HUDEP-2 (cell line): ENCODE results near the gene CA4.
"Not testable (repeated sequence)": the region's sequence is repeated elsewhere in the genome, so short reads cannot be mapped to it uniquely, and the experiment has no call there.

Experiments used
- DNase-seq, 76 experiments: peaks; one replicate each; lab custom pipeline; 2025; ENCODE audit not compliant: unreplicated experiment in 76 of 76; lab: John Stamatoyannopoulos, UW

CA4 gene

DNA sequence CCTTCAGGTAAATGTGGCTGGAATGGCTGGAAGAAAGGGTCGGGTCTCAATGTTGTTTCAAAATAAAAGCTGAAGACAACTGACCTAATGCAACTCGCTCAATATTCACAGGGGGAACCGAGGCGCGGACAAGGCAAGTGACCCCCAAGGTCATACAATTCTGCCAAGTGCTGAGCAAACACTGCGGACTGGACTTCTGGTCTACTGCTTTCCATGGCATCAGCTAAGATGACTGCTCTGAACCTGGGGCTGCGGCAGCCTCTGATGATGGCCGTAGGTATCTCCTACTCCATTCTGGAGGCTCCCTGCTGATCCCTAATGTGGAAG is 21.9 kb downstream of the CA4 start:
- DNase-seq: no peak

DNA sequence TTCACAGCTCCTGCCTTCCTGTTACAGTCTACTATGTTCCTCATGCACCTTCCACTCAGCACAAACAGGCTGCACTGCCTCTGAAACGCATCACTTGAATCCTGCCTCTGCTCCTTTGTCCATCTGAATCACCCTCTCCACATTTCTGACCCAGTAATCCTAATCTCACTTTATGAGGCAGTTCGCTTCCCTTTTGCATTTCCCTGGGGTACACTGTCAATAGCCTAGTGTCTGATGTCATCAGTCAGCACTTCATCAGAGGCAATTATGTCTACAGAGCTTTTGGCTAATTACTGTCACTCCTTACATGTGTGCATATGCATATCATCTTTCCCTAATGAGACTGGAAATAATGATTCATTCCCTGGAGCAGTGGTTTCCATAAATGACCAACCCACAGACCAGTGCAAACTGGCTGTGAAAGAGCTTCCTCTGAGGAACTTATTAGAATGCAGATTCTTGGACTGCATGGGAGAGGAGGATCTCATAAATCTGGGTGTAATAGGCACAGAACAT is 23.6 kb downstream of the CA4 start:
- no peak for DNase-seq

GRCh38 chr17:60174035-60174434 is 24.3 kb downstream of the CA4 start:
- no peak for DNase-seq

GRCh38 chr17:60174767-60175166 is 25.0 kb downstream of the CA4 start:
- peak in 5 of 76 experiments; percentile 5 to 16 (median 11) for DNase-seq

GRCh38 chr17:60176763-60177162 is 27.0 kb downstream of the CA4 start:
- not testable (repeated sequence) for DNase-seq

DNA sequence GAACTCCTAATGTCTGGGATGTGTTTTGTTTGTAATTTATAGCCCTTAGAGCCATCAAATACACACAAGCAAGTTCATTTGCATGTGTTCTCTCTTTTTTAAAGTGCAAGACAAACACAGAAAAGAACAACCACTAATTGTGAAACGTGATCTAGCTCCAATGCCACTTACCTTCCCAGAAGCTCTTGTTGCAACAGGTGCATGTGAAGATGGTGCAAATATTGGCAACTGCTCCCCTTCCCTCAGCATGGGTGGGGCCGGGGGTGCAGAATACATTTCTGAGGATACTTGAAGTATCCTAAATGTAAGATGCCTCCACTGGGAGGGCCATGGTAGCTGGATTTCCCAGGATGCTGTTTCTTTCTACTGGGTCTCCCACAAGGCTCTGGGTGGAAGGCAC is 28.4 kb downstream of the CA4 start:
- not testable (repeated sequence) for DNase-seq

DNA sequence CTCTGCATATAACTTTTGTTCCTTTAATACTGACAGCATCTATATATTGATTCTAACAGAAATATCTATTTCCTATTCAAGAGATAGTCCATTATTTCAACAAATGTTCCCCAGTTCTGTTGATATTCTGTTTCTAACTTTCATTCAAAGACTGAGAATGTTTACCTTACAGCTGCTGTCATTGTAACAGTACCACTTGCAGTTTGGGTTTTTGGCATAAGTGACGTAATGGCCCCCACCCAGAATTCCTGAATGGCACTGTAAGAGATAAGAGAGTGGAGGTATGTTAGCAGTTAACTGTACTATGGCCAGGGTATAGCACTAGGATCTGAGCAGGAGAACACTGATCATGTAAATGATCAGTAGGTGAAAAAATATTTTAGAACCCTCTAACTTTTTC is 30.6 kb downstream of the CA4 start:
- DNase-seq: not testable (repeated sequence)

DNA sequence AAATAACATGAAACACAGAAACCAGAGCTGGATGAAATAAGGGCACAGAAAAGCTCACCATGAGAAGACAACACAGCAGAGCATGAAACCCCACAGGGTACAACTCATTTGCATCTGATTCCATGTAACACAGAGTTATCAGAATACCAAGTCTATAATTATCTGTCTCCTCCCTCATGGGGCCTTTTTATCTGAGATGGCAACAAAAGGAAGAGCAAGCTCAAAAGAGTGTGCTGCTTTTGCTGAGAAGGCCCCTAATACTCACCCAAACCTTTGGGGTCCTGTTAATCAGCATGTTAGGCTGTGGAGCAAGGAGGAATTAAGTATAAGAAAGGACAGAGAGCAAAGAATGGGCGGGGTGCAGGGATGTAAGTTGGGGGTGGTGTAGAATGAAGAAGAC is 36.6 kb downstream of the CA4 start:
- not testable (repeated sequence) for DNase-seq

DNA sequence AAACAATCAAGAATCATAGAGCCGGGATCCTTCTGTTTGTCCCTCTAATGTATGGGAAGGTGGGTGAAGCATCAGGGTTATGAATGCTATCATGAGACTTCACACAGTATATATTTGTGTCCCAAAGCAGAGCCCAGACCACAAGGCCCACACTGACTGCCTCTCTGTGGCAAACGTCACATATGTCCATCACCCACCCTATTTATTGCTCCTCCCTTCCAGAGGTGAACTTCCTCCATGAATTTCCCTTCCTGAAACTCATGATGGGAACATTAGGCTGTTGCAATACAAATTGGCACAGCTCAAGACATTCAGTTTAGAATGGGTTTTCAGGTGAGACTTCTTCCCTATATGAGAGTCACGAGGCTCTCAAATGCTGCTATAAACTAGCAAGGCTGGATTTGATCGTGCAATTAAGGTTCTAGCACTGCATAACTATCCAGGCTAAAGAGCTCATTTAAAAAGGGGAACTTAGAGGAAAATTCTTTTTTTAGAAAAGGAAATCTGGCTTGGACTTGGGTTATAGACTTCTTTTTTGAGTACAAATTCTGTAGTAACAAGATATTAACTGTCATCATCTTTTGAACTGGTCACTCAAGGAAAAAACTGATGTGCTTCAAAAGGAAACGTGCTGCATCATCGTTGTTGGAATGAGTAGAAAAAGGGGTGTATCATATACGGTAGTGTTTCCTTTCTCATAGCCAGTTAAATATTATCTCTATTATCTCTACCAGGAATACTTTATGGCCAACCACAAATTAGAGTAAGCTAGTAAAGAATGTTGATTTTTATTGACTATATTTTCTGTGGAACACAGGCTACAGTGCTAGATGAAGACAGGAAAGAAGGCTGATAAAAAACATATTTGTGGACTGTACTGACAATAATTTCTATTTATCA is 37.3 kb downstream of the CA4 start:
- peak in 22 of 76 experiments; percentile 4 to 57 (median 16) for DNase-seq

DNA sequence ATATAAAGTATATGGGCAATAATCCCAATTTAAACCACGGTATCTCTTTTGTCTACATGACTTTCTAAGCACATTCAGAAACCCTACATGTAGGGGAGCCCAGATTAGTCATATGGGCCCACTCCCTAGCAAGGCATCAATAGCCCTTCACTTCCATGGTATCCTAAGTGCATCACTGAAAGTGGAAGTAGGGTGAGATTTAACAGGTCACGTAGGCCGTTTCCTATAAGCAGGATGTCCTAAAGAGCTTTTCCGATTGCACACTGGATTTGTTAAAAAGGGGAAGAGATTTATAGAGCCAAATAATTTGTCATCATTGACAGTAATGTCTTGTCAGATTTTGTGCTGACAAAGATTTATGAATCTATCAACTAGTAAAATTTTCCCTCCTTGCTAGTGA is 39.0 kb downstream of the CA4 start:
- no peak for DNase-seq

DNA sequence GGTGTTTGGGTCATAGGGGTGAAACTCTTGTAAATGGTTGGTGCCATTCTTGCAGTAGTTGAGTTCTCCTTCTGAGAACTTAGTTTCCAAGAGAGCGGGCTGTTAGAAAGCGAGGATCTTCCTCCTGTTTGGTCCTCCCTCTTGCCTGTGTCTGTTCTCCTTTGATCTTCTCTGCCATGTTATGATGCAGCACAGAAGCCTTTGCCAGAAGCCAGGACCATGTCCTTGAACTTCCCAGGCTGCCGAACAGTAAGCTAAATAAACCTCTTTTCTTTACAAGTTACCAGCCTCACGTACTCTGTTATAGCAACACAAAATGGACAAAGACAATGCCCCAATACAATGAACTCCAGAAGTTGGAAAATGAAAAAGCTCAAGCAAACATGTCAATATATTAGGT is 40.3 kb downstream of the CA4 start:
- not testable (repeated sequence) for DNase-seq

- DNase-seq: not testable (repeated sequence)
Observed at GRCh38 chr17:60193032-60193431, 43.3 kb downstream of the CA4 start.

DNA sequence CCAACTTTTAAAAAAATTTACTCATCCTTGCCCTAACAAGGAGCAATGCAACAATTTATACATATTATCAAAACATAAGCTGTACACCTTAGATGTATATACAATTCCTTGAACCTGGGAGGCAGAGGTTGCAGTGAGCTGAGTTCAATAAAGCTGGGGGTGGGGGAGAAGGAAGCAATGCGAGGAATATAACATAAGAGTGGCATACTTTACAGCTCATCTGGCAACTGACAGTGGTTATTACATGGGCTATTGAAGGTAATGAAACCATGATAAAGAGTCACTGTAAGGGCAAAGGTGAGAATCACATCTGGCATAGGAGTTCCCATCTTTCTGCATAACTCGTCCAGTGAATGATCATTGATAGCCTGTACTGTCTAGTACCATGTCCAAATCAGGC is 43.7 kb downstream of the CA4 start:
- no peak for DNase-seq

DNA sequence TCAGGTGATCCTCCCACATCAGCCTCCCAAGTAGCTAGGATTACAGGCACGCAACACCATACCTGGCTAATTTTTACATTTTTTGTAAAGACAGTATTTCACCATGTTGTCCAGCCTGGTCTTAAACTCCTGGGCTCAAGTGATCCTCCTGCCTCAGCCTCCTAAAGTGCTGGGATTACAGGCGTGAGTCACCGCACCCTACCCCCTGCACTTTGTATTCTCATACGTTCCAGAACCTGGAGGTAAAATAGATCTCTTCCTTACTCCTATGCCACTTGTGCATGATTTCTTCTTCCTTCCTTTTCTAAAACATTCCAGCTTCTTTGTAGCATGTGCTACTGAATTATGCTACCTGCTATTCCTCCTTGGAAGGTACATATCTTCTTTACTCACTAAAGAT is 44.4 kb downstream of the CA4 start:
- not testable (repeated sequence) for DNase-seq

DNA sequence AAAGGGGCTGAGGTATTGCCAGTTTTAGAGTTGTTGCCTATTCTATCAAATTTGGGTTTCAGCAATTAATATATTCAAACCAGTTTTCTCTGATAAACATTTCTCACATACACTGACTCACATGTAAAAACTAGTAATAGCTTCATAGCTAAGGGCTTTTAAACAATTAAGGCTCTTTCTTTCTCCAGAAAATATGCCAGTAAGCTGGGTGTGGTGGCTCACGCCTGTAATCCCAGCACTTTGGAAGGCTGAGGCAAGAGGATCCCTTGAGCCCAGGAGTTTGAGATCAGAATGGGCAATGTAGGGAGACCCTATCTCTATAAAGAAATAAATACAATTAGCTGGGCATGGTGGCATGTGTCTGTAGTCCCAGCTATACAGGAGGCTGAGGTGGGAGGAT is 48.9 kb downstream of the CA4 start:
- DNase-seq: not testable (repeated sequence)

DNA sequence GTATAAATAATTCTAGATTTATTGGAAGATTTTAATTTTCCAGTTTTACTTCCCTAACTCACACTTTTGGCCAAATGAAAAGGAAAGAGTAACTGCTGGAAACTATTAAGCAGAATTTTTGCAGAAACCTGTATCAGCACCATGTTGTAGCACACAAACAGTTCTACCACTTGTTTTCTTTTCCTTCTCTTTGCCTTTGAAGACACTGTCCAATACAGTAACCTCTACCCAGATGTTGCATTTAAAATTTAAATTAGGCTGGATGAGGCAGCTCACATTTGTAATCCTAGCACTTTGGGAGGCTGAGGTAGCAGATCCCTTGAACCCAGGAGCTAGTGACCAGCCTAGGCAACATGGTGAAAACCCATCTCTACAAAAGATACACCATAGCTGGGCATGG is 56.0 kb downstream of the CA4 start:
- not testable (repeated sequence) for DNase-seq

- DNase-seq: not testable (repeated sequence)
Observed at GRCh38 chr17:60208302-60208701, 58.5 kb downstream of the CA4 start.
